GM19468 (cell line): ENCODE results near the gene CPVL.
"Not testable (repeated sequence)": the region's sequence is repeated elsewhere in the genome, so short reads cannot be mapped to it uniquely, and the experiment has no call there.

Experiments
- ATAC-seq: cut with Tn5 transposase; IDR thresholded peaks from one replicate; pipeline ENCODE4 v1.9.1; 2021; ENCODE audit warnings: mild to moderate bottlenecking, moderate library complexity, moderate number of reproducible peaks; ENCODE audit not compliant: unreplicated experiment; ENCODE audit errors: extremely low read depth

CPVL gene

GRCh38 chr7:29099896-29100847 lies 46.2 kb downstream of the CPVL start:
- ATAC-seq = no peak

- no peak for ATAC-seq
These were observed 49.9 kb downstream of the CPVL start for GRCh38 chr7:29096446-29096730.

- ATAC-seq = no peak
These were observed 50.5 kb downstream of the CPVL start for GRCh38 chr7:29095631-29096445.

- not testable (repeated sequence) for ATAC-seq
These were observed 53.2 kb downstream of the CPVL start for GRCh38 chr7:29093091-29093490.

- ATAC-seq = no peak
These were observed 54.6 kb downstream of the CPVL start for GRCh38 chr7:29091715-29092114.

- no peak for ATAC-seq
These were observed 55.3 kb downstream of the CPVL start for GRCh38 chr7:29090836-29091601.

- ATAC-seq = no peak
These were observed 56.1 kb downstream of the CPVL start for GRCh38 chr7:29090151-29090805.

GRCh38 chr7:29087840-29088170 lies 58.5 kb downstream of the CPVL start:
- no peak for ATAC-seq

GRCh38 chr7:29086545-29086944 lies 59.8 kb downstream of the CPVL start:
- no peak for ATAC-seq

- ATAC-seq = no peak
These were observed 61.5 kb downstream of the CPVL start for GRCh38 chr7:29084832-29085231.

GRCh38 chr7:29080803-29081202 lies 65.5 kb downstream of the CPVL start:
- no peak for ATAC-seq

GRCh38 chr7:29078311-29079260 lies 67.8 kb downstream of the CPVL start:
- ATAC-seq = no peak

GRCh38 chr7:29077854-29078253 lies 68.5 kb downstream of the CPVL start:
- no peak for ATAC-seq

- ATAC-seq = no peak
These were observed 69.2 kb downstream of the CPVL start for GRCh38 chr7:29077176-29077575.

- ATAC-seq = no peak
These were observed 69.7 kb downstream of the CPVL start for GRCh38 chr7:29076631-29077030.

GRCh38 chr7:29075606-29076005 lies 70.7 kb downstream of the CPVL start:
- ATAC-seq = no peak

- no peak for ATAC-seq
These were observed 75.0 kb downstream of the CPVL start for GRCh38 chr7:29071203-29071874.

GRCh38 chr7:29066641-29067040 lies 79.7 kb downstream of the CPVL start:
- ATAC-seq = no peak
